Measurements from ENCODE around the gene TRPC4.
"Not testable (repeated sequence)": the region's sequence is repeated elsewhere in the genome, so short reads cannot be mapped to it uniquely, and the experiment has no call there.

Gene TRPC4

DNA sequence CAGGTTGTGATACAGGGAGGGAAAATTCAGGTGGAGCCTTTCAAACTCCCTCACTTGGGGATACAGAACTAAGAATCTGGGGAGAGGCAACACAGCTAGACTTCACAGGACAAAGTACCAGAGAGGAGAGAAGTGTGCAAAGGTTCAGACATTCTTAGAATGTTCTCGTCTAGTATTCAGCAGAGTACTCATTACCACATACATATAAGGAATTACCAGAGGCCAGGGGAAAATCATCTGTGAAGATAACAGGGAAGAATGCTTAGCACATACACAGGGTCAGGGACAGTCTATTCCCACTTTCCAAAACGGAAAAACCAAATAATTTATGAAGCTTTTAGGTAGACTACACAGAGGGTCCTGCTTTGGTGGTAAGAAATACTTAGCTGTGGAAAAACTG, 58.1 kb downstream of the TRPC4 start:
- DNase-seq, result no peak

DNA sequence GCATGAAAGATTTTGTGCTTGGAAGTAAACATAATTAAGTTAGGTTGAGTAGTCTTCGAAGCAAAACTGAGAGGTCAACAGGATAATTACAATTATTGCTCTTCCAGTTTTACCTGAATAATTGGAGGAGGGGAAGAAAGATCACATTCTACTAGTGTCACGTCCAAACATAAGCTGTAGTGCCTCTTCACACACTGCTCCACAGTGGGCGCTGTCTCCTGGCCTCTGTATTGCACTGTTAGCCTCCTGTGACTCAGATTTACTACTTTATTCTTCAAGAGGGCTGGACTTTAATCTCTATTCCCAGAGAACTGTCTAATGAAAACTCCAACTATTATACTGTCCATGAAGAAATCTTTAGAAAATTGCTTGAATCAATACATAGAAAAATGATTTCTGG, 62.9 kb downstream of the TRPC4 start:
- DNase-seq, result no peak

DNA sequence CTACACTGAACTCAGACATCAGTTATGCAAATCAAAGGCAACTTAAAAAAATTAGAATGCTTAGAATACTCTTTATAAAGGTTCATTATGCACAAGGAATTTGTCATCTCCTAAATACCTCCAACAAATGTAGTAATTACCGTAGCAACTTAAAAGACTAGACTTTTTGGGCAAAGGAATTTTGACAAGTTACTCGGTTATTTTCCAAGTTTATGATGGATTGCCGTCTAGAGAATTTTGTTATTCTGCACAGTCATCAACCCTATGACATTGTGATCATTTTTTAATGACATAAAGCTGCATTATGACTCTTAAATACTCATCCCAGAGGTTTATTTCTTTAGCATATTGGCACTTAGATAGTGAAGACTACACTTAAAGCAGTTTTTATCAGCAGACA, 71.9 kb downstream of the TRPC4 start:
- no peak for DNase-seq

DNA sequence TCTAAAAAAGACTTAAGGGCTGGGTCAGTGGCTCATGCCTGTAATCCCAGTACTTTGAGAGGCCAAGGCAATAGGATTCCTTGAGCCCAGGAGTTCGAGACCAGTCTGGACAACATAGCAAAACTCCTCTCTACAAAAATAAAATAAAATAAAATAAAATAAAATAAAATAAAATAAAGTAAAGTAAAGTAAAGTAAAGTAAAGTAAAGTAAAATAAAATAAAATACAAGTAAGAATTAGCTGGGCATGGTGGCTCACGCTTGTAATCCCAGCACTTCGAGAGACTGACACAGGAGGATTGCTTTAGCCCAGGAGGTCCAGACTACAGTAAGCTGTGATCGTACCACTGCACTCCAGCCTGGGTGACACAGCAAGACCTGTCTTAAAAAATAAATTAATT, 72.8 kb downstream of the TRPC4 start:
- not testable (repeated sequence) for DNase-seq

DNA sequence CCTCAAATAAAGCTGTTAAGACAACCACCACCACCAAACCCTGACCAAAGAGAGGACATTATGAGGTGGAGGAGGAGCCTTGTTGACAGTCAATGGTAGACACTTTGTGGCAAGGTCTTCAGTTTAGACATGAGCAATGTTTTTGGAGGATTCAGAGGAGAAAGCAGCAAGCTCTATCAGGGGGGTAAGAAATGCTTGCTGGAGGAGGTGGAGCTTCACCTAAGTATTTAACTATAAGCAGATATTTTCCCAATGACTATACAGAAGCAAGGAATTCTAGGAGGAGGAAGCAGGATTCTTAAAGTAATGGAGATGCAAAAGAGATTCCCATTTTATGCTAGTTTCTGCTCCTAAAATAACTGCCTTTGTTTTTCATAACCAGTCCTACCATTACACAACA, 74.2 kb downstream of the TRPC4 start:
- DNase-seq, result no peak

DNA sequence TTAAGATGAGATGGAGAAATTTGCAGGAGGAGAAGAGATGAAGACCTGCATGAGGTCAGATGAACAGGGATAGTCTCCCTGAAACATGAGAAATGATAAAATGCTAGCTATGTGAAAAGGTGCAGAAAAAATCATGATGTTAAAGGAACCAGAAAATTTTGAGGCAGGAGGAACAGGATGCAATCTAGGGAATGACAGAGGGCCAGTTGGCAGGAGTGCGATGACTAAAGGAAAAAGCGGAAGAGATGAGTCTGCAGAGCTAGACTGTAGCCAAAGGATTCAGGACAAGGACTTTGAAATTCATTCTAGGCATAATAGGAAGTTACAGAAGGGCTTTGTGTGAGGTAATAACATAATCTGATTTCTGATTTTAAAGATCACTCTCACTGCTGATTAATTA, 77.9 kb downstream of the TRPC4 start:
- no peak for DNase-seq

DNA sequence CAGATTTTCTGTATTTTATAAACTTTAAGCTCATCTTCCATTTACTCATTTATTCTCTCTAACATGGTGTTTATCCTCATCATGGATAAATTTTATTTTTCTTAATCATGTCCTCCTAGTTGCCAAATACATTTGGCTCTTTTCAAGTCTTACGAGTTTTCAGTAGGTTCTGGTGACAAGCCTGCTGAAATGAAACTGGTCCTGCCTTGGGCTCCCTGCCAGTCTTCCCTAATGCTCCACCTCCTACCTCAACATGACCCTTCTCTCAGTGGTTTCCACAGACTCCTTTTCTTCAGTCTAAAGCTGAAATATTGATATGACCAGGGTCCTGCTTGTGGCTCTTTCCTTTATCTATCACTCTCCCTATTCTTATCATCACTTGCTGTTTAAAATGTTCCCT, 81.2 kb downstream of the TRPC4 start:
- no peak for DNase-seq

DNA sequence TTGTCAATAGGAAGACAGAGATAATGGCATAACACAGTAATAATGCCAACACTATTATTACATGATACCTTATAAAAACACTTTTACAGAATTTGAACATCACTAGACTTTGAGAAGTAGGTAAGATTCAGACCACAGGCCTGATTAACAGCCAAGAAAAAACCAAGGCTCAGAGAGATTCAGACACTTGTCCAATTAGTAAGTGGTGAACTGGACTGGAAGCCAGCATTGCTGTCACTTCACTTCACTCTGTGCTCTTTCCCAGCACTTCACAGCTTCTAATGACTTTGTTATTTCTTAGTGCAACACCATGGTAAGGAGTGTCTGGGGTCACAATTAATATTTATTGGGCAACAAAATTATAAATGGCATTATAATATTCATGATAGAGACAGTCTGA, 91.9 kb downstream of the TRPC4 start:
- DNase-seq, result no peak

DNA sequence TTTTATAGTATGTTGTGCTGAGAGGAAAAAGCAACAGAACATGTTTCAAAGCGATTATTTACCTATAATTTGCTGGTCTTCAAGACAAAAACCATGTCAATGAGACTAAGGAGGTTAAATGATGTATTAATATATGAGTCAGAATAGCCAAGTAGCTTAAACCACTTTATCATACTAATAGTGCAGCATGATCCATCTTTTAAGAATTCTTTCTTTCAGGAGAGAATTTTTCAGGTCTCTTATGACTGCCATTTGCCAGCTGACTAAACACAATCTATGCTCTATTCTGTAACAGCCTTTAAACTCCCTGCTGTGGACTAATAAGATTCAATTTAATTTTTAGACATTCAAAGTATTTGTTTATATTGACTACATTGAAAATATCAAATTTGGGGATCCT, 93.7 kb downstream of the TRPC4 start:
- DNase-seq, result no peak

DNA sequence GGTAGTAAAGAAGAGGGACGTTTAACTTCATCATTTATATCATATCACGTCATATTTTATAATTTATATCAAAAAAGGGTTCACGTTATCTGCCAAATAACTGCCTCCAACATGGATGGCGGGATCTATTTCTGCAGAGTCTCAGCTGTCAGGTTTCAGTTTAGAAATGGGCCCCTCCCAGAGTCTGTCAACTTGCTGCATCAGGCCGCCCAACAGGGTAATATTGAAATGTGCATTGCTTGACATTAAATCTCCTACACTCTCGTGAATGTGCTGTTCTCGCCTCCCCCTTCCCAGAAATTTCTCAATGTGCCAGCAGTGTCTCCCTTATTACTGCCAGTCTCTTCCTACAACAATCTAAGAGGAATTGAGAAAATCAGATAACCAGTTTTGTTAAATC, 96.9 kb downstream of the TRPC4 start:
- no peak for DNase-seq

DNA sequence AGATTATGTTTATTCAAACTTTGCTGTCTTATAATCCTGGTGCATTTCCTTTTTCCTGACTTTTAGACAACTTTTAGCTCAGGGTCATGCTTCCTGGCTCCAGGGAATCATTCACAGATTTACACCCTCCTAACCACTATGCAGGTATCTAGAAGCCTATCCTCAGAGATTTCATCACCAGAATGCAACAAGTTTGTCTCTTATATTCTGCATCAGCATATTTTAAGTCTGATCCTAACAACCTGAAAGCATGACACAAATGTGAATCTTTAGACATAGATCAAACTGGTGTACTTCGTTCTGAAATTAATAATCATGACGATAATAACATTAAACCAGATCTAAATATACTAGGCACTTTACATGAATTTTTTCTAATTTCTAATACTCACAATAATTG, 100.0 kb downstream of the TRPC4 start:
- DNase-seq, result no peak

DNA sequence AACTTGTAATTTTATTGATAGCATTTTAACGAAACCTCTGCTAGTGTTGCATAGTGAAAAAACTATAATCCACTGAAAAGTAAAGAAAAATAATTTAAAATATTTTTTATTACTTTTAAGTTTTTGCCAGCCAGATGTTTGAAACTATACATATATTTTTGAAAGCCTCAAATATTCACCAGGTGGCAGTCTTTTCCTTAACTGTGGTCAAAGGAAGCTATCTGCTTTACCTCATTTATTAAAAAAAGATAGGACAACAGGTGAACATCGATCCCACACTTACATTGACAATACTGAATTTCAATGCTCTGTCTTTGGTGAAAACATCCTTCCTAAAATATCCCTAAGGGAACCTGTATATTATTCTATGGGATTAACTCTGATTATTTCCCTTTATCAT, 100.5 kb downstream of the TRPC4 start:
- DNase-seq, result no peak

DNA sequence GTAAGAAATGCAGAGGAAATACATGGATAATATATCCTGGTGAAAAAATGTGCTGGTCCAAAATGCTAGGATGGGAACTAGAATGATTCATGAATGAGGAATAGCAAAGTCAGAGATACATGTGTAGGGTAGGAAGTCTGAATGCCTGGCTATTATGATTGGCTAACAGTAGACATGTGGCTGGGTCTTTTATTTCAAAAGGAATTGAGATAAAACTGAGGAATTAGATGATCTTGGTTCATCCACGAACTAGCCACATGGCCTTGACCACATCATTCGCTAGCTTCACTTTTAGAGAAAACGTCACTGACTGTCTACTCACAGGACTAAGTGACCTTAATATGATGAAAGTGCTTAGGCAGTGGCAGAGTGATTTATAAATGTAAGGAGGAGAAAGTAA, 103.1 kb downstream of the TRPC4 start:
- DNase-seq, result no peak

DNA sequence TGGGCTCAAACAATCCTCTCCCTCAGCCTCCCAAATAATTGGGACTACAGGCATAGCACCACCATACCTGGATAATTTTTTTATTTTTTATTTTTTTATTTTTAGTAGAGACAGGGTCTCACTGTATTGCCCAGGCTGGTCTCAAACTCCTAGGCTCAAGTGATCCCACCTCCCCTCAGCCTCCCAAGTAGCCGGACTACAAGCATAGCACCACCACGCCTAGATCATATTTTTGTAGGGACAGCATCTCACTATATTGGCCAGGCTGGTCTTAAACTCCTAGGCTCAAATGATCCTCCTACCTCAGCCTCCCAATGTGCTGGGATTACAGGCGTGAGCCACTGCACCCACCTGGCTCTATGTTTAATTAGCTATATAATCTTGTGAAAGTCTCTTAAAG, 114.2 kb downstream of the TRPC4 start:
- DNase-seq, result no peak

DNA sequence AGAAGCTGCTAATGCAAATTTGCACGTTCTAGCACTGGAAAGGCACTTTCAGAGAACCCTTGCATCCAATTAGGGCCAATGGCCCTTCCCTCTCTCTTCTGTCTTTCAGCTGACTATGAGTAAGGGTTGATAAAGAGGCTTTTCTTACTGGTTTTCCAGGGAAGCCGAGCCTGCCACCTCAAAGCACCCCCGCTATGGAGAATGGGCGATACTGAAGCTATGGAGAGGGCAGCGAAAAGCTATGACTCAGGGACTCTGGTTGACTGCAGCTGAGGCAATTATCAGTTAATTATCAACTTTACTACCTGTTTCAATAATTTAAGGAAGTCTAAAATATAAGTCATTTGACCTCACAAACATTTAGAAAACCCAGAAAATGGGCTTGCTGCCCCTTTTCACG, 115.8 kb downstream of the TRPC4 start:
- DNase-seq, result no peak

DNA sequence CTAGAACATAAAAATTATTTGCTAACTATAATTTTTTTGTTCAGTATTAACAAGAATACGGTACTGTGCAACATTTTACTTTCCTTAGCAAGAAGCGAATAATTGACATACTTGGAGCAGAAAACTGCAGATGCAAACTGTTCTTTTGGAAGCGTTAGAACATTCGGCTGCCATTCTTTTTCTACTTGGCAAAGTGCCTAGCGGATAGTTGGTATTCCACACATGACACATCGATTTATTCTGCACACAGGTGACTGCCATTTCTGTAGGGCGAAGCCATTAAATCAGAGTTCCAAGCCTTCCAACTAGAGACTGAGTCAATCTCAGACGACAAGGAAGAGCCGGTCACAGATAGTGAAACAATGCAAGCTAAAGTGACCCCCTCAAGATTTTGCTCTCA, 117.4 kb downstream of the TRPC4 start:
- no peak for DNase-seq

DNA sequence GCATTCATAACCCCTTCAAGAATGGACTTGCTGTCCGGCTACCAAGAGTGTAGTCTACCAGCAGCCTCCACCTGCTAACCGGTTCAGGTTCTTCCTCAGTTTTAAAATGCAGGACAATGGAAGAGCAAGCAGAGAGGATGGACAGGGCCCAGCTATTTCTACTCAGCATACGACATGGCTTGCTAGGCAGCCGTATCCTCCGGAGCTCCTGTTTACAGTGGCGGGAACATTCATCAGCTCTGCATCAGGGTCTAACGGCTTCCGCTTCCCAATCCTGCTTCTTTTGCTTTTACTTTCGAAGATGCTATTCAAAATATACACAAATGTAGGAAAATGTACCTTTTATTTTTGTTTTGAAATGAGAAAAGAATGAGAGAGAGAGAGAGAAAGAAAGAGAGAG, 118.5 kb downstream of the TRPC4 start:
- no peak for DNase-seq

DNA sequence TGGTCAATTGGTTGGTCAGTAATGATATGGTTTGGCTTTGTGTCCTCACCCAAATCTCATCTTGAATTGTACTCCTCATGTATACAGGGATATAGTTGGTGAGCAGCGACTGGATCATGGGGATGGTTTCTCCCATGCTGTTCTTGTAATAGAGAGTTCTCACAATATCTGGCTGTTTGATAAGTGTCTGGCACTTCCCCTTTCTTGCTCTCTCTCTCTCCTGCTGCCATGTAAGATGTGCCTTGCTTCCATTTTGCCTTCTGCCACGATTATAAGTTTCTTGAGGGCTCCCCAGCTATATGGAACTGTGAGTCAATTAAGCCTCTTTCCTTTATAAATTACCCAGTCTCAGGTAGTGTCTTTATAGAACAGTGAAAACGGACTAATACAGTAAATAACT, 120.7 kb downstream of the TRPC4 start:
- no peak for DNase-seq

DNA sequence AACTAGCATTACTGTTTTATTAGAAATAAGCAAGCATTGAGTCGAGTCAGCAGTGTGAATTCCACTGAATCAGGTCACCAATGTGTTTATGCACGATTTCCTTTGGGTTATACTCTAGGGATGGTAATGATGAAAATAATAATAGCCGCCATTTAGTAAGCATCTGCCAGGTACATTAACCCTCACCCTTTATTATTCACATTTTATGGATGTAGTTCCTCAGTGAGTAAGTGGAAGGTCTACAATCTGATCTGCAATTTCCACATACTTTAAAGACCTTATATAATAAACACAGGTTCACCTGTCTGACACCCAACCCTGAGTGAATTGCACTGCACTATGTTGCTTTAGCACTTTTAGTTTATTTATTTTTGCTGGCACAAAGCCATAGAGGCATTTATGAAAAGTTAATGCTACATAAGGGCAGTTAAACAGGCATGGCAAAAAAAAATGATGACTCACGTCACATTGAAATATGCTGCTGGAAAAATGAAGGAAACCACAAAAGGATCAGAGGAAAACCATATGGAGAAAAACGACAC, 122.4 kb downstream of the TRPC4 start:
- DNase-seq, result no peak

DNA sequence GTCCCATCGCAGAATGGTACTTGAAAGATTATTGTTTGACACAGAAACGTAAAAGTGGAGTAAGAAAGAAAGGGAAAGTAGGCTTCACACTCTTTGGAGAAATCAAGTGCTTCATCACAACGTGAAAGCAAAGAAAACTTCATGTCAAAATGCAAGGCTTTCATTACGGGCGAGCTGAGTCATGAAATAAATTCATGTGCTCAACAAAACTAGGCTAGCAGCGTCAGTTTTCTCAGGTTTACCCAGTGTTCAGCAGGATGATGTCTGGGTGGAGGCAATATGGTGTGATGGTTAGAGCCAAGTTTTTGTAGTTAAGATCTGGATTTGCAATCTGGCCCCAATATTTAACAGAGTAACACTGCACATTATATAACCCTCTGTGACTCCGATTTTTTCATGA, 128.0 kb downstream of the TRPC4 start:
- DNase-seq, result no peak

DNA sequence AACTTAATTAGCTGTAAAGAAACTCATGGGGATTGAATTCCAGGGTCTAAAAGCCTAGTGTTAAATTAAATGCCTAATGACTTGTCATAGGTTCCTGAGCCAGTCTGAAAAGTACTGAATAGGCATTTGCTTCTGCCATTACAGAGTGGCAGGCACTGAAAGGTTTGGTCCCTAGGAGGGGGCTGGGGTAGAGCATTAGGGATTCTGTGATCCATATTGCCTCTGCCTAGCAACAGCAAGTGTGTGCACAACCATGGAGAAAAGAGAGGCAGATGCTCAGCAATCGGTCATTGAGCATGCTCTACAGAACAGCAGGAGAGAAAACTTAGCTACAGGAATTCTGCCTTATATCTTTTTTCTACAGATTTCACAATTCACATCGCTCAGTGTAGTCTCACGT, 133.5 kb downstream of the TRPC4 start:
- DNase-seq, result no peak

DNA sequence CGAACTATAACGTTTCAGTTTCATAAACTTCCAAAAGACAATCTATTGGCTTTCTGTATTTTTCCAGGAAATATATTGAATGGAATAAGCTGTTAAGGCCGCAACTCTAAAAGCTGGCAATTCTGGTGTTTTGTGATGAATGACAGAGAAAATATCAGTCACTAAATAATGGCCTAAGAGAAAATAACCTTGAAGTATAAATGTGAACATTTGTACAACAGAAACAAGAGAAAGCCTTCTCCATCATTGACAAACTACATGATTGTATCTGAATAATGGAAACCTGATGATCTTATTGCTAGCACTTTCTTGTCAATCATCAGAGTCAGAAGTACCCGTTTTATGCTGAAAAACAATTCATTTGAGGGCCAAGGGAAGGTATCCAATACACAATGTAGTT, 134.3 kb downstream of the TRPC4 start:
- no peak for DNase-seq

DNA sequence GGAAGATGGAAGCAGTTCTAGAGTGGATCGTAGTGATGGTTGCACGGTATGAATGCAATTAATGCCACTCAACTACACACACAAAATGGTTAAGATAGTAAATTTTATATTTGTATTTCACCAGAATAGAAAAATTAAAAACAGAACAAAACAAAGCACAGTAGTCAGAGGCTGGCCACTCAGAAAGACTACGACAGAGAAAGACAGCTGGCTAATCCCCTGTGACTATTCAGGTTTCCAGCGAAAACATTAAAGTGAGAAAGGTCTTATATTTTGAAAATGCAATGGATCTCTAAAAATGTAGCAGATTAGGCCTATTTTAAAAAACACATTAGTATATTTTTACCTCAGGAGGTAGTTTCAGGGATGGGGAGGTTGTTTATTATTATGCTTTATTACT, 139.7 kb downstream of the TRPC4 start:
- DNase-seq, result no peak

DNA sequence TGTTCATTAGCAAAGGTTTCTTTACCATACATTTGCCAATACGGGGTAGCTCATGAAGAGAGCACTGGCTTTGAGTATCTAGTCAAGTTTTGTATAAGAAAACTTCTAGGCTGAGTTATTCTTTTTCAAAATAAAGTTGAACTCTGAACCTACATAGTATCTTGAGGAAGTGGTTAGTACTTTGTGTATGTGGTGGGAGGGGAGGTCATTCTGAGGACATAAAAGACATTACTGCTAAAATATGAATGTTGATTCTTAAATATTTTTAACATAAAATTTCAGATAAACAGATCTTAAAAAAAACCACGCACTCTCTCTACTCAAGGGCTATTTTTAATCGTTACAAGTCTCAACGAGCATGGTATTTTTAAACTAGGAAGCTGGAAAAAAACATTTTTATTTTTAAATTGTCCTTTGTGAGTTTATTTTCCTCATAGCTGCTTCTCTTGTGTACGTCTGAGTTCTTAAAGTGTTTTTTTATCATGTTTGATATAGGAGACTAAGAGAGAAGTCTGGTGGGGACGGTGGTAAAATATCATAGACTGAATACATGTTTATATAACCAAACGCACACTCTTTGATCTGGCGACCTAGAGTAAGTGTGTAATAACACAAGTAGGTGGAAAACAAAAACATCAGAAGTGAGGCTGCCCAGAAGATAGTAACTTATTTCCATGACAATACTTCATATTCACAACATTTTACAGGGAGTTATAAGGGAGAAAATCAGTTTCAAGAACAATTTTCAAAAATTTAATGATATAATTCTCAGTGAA, 153.0 kb downstream of the TRPC4 start:
- DNase-seq, result no peak

DNA sequence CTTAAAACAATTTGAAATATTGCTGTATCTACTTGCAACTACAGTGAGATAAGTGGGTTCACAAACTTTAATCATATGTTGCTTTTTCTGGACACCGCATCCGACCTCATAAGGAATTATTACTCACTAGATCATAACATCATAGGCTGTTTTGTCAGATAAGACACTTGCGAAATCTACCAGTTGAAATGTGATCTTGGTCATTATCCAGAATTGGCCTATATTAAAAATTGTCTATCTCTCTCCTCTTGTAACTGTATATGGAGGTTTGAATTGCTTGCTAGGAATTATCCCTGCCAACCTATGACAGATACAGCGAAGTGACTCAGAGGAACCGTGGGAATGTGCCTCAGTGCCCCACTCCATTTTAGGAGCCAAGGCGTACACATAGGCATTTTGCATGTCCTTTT, 154.0 kb downstream of the TRPC4 start:
- no peak for DNase-seq
